DOHH2 (cell line): ENCODE measurements around the gene ELK3.

Source experiments
- EZH2phosphoT487 ChIP-seq: fragments of 200-600 bp; sonication (generic); IDR thresholded peaks from 2 replicates; pipeline ENCODE4 v1.6.1; 2017; ENCODE audit warnings: borderline replicate concordance, mild to moderate bottlenecking, antibody characterized with exemption, low read length, moderate library complexity, mixed read lengths
- TF ChIP-seq, protein P1 (sequence below): fragments of 200-600 bp; sonication (generic); IDR thresholded peaks from one replicate; pipeline ENCODE4 v1.5.1; 2014; ENCODE audit warnings: antibody characterized with exemption, mild to moderate bottlenecking, low read depth, low read length; ENCODE audit not compliant: poor library complexity, severe bottlenecking

DNA sequence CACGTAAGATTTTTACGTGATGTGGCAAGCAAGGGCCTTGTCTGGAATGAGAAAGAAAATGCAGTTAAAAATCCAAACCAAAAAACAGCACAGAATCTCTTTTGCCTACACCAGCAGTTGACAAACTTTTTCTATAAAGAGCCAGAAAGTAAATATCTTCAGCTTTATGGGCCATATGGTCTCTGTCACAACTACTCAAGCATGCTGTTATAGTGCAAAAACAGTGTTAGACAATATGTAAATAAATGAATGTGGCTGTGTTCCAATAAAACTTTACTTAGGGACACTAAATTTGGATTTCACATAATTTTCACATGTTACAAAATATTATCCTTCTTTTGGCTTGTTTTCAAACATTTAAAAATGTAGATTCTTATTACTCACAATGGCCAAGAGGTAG lies 6.2 kb upstream of the ELK3 start:
- TF ChIP-seq, protein P1, sequence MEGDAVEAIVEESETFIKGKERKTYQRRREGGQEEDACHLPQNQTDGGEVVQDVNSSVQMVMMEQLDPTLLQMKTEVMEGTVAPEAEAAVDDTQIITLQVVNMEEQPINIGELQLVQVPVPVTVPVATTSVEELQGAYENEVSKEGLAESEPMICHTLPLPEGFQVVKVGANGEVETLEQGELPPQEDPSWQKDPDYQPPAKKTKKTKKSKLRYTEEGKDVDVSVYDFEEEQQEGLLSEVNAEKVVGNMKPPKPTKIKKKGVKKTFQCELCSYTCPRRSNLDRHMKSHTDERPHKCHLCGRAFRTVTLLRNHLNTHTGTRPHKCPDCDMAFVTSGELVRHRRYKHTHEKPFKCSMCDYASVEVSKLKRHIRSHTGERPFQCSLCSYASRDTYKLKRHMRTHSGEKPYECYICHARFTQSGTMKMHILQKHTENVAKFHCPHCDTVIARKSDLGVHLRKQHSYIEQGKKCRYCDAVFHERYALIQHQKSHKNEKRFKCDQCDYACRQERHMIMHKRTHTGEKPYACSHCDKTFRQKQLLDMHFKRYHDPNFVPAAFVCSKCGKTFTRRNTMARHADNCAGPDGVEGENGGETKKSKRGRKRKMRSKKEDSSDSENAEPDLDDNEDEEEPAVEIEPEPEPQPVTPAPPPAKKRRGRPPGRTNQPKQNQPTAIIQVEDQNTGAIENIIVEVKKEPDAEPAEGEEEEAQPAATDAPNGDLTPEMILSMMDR: no peak
- TF ChIP-seq EZH2phosphoT487: no peak
